HG02840 (cell line): ENCODE results near the gene MYPN.
"Not testable (repeated sequence)": the region's sequence is repeated elsewhere in the genome, so short reads cannot be mapped to it uniquely, and the experiment has no call there.

Experiments
- ATAC-seq: cut with Tn5 transposase; IDR thresholded peaks from one replicate; pipeline ENCODE4 v1.9.1; 2021; ENCODE audit warnings: mild to moderate bottlenecking, moderate library complexity, moderate number of reproducible peaks; ENCODE audit not compliant: unreplicated experiment, low FRiP score

Gene MYPN

DNA sequence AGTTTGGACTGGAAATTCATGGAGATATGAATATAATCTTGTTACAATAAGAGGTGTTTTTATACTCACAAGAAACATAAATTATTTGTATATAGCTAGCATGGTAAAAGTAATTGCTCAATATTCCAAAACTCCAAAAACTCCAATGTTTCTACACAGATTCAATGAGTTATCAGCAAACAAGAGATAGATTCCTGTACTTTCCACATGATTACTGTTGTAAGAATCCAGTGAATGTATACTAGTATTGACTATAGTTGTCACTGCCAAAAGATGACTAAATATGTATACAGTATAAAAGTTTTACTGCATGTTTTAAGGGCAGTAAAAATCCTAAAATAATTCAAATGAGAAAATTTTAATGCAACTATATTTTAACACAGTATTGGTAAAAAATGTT, 111.9 kb downstream of the MYPN start:
- ATAC-seq: no peak

DNA sequence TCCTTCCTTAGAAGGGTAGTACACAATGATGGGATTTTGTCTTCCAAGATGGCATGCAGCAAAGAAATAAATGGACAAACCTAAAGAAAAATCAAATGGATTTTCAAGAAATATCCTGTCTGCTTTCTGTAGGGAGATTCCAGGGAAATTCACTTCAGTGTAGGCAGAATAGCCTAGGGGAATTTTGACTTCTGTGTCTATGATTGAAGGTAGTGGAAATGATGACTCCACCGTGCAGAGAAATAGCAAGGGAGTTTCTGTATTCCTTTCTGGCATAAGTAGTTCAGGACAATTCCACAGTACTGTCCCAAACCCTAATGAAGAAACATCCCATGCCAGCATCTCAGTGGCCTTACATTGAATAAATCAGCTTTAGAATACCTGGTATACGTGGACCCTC, 113.1 kb downstream of the MYPN start:
- no peak for ATAC-seq

DNA sequence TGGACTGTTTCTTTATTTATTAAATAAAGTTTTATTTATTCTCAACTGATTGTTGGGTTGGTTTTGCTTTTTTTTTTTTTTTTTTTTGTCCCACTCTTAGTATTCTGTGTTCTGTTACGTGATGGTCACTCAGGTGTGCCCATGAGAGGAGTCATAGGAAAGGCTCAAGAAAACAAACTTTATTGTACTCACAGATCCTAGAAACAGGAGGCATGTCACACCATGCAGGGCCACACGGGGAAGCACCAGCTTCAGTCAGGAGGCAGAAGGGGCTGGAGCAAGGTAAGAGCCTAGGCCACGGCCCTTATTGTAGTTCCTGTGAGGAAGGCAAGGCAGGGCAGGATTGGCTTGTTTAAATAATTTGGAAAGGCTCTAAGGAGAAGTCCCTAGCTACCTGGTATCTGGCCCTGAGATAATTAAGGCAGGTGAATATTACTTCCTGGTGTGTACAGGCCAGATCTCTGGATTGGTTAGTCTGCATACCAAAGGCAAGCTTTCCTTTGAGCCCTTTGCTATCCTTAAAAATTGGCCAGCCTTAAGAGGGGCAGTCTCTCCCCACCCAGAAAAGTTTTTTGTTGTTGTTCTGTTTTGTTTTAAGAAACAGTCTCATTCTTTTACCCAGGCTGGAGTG, 114.4 kb downstream of the MYPN start:
- ATAC-seq: no peak

DNA sequence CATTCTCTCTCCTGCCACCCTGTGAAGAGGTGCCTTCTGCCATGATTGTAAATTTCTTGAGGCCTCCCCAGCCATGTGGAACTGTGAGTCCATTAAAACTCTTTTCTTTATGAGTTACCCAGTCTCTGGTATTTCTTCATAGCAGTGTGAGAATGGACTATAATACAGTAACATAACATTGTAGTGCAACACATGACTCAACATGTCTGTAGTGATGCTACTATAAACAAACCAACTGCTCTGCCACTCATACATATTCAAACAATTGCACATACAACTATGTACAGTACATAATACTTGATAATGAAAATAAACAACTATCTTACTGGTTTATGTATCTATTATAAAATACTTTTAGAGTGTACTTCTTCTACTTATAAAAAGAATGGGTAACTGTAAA, 115.5 kb downstream of the MYPN start:
- ATAC-seq: no peak

DNA sequence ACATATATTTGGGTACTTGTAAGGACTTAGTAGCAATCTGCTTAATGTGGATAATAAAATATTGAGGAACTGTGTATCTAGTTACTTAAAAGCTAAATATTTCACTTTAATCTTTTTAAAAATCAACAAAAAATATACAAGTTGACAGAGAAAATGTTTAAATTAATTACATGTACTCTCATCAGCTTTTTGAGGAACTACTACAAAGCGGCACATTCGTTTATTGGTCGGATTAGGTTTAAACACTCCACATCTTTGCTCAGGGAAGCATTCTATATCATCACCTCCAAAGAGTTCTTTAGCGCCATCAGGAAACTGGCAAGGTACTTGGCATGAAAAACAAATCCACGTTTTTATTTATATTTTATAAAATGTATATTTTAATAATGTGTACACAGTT, 121.0 kb downstream of the MYPN start:
- ATAC-seq: no peak

DNA sequence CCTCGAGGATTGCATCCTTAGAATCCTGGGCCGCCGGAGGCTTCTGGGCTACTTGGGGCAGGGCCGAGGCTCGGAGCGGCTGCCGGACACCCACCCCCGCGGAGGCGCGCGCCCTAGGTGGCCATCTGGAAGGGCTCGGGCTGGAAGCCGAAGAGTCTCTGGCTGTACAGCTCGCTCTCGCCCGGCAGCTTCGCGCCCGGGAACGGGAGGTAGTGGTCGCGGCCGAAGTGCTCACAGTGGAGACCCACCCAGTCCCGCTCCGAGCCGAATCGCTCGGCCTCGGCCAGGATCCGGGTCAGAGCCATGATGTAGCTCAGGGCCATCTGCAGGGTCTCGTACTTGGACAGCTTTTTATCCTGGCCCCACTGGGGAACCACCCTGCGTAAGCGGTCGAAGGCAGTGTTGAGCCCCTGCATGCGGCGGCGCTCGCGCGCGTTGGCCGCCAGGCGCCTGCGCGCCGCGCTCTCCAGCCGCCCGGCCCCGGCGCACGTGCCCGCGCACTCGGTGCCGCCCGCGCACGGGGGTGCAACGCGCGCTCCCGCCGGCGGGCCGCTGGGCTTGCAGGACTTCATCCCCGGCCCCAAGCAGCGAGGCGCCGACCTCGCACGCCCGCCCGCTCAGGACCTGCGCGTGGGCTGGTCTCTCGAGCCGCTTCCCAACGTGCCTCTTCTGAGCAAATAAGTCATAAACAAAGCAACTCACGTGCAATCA, 122.0 kb downstream of the MYPN start:
- ATAC-seq: peak; percentile 75

DNA sequence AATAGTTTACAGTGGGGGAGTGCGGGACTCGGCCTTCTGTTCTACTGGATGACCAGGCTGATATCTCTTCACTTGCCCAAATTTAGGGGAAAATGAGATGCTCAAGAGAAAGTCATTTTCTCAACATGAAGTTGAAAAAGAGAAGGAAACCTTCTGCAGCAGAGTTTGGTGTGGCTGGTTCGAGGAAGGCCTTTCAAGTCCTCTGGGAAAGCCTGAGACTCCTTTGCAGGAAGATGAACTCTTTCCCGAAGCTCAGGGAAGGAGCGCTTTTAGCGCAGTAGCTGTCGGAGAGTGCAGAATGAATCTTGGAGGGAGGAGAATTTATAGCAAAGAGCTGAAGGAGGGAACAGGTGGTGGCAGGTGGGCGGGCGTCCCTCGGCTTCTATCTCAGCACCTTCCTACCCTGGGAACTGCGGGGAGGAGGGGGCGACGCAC, 122.5 kb downstream of the MYPN start, which contains the start of gene ATOH7:
TSS of gene ATOH7 (minus strand) at position 297 of the 435 bp plus-strand sequence. CDS start 436 bp downstream, outside the sequence.
- no peak for ATAC-seq

DNA sequence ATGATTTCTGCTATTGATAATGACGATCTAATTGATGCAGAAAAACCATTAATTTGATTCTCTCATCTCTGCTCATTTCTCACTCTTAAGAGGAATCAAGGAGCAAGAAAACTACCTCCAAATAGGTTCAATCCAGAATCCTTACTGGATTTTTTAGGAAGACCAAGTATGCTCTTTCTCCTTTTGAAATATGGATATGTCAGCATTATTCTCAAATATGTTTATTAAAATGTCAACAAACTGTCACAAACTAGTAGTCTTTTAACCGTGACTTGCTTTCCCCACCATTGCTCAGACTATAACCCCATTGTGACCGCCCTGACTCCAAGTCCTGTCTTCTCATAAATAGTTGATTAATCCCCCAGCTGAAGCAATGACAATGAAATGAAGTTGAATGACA, 123.8 kb downstream of the MYPN start:
- ATAC-seq: no peak

DNA sequence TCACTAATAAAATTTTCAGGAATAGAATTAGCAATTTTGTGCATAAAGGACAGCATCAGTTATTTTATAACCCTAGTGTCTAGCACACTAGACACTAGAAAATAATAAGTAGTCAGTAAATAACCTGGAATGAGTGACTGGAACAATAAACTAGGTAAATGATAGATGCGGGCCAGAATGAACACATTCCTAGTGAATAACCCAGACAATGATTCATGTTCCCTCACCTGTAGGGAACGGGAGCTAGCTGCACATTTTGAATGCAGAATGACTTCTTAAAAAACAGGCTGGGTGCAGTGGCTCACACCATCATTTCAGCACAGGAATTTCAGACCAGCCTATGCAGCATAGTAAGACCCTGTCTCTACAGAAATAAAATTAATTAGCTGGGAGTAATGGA, 125.8 kb downstream of the MYPN start:
- no peak for ATAC-seq

DNA sequence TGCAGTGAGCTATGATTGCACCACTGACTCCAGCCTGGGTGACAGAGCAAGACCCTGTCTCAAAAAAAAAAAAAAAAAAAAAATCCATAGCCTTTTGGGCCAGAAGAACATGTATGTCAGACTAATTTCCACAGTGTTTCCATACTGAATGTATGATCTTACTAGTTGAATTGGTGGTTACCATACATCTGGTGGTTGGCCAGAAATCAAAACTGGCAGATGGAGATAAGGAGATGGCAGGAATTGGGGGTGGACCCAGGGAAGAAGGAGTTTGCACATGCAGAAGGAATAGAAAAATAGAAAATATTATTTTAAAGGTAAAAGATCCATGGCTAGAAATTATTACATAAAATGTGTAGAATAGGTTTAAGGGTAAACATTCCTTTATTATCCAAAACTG, 126.3 kb downstream of the MYPN start:
- no peak for ATAC-seq

DNA sequence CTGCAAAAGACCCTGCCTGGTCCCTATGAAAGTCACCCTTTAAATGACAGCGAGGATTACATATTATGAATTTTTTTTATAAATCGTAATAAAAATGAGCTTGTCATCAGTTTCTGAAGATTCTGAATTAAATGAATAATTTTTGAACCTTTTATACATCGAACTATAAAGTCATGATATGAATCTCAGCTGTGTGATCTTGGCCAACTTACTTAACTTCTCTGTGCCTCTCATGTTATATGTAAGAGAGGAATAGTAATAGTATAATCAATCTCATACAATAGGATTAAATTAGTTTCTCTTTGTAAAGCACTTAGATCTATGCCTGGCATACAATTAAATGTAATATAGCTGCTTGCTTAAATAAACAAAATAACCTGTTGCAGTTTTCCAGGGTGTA, 127.9 kb downstream of the MYPN start:
- ATAC-seq: no peak

DNA sequence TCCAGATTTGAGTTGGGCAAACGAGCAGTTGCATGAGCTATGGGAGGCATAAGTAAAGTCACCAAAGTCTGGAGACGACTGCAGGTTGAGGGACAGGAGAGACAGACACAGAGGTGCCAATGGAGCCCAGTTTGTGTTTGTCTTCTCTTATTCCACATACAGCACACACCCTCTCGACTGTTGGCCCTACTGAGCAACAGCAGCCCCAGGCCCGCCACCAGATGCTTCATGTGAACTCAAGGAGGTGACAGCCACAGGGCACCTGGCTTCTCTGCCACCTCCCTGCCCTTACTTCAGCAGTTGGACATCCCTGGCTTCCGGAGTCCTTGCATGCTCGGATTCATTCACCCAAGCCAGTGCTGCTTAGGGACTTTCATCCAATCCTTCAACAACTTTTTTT, 129.1 kb downstream of the MYPN start:
- no peak for ATAC-seq

DNA sequence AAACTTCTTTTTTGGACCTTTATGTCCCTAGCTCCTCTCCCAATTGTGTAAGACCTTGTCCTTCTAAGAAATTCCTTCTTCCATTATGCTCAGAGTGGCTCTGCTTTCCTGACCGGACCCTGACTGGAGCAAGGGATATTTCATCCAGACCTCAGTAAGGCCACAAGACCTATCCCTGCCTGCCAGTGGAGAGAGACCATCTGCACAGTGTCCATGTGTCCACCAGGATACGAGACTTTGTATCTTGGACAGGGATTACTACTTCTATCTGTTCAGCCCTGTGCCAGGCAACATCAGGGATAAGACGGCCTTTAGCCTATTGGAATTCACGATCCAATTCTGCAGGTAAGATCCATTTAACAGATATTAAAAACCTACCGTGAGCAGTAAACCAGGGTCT, 129.8 kb downstream of the MYPN start:
- no peak for ATAC-seq

DNA sequence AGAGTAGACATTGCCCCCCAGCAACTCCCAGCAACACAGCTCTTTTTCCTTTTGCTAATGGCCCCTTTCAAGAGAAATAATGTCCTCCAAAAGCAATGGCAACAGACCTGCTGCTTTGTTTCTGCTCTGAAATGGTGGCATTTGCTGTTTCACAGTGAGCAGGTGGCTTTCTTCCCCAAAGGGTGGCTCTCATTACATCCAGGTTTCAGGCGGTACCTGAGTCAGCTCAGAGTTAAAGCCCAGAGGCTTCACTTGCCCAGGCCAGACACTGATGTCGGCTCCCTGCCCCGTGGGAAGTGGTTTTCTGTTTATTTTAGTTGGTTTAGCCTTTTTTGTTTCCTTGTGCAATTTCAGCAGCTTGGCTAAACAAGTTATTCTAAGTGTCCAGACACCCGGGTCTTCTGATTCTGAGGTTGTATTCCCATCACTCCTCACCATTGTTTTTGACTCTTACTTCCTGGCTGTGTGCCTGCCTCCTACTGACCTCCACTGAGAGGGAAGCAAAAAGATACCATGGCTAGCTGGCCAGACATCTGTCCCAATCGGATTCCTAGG, 130.4 kb downstream of the MYPN start:
- ATAC-seq: no peak

DNA sequence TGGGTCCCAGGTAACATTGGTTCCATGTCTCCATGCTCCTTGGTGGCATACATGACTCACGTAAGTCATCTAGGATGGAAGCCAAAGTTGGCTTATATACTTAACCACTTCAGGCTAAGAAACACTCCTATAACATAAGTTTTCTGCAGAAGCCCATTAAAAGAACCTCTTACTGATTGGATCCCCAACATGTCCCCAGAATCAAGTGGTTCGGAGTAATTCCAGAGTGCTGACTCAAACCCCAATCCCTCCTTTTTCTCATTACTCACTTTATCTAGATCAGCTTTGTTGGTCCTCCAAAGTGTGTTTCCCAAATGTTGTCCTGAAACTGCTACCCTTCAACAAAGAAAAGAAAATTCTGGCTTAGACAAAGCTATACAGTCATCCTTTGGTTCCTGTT, 132.8 kb downstream of the MYPN start:
- no peak for ATAC-seq

DNA sequence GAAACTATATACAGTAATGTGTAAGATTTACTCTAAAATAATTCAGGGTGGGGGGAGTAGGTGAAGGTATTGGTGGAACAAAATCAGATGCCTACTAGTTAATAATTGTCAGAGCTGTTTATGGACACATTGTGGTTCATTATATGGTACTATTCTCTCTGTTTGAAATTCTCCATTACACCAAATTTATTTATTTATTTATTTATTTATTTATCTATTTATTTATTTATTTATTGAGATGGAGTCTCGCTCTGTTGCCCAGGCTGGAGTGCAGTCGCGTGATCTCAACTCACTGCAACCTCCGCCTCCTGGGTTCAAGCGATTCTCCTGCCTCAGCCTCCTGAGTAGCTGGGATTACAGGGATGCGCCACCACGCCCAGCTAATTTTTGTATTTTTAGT, 137.1 kb downstream of the MYPN start:
- not testable (repeated sequence) for ATAC-seq

DNA sequence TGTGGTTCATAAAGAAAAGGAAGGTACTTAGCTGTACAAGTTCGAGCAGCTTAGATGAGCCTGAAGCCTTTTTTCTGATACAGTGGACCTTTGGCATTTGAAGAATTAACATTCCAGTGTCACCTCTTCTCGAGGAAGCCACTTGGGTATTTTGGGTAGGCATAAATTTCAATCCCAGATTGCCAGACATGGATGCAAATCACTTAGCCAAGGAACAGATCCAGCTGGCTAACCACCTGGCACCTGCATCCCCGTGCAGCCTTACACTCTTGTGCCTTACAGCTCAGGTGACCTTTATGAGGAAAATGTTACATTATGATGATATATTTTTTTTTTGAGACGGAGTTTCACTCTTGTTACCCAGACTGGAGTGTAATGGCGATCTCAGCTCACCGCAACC, 138.6 kb downstream of the MYPN start:
- no peak for ATAC-seq

DNA sequence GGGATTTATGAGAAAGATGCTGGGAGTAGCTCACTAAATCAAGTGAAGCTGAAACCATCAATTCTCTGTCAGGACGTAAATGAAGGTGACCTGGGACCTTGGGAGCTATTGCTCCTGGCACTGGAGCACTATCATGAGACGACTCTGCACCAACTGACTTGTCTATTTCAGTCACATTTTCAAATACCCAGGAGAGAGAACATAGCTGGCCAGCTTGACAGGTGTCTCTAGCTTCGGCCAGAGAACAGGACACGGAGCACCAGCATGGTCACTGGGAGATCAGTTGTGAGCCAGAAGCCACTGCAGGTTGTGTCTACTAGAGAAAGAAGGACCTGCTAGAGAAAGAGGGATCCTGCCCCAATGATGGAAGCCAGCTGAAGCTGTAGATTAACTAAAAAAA, 140.0 kb downstream of the MYPN start:
- ATAC-seq: no peak

DNA sequence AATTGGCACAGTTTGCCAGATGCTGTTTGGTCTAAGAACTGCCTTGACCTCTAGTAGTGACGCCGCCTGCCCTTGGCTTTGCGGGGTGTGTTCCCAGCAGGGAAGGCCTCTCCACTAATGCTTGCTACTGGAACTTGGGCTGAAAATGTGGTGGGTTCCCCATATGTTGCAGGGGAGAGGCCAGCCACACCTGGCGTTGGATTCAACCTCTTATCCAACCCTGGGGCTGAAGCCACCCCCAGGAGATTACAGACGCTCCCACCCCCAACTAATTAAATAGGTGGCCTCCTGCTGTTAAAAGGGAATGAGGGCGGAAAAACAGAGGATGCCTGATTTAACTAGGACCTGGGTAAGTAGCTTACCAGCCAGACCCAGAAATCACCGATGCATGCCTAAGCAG, 141.9 kb downstream of the MYPN start:
- no peak for ATAC-seq

DNA sequence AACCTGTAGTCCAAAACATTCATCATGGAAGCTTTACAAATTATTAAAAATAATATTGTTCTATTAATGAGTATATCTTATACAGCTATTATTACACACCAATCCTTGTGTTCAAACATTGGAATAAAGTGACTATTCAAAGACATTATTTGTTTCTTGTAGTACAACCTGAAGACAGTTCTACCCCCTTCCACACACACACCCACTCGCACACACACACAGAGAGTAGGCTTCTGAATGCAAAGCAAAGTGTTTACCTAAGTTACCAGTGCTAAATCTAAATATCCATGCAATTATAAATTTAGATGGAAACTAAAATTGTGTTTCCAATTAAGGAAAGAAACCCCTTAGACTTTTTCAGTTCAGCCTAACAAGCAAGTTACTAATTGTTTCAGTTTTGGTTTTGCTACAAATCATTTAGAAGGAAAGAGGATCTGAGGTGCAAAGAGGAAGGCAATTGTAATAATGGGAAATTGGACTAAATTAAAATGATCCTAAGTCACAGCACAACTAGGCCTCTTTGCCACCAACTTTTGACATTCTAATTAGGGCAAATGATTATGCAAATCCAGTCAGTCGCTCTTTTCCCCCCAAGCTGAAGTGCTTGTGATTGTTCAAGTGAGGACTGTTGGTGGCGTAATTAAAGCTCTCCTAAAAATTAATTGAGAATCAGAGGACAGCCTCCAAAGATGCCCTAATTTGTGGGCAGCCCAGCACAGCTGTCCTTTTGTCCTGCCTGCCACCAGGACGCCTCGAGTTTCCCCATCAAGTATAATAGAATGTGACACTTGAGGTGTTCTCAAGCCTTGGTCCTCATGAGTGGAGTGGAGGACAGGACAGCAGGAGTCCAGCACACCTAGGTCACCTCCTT, 142.6 kb downstream of the MYPN start:
- ATAC-seq: no peak

DNA sequence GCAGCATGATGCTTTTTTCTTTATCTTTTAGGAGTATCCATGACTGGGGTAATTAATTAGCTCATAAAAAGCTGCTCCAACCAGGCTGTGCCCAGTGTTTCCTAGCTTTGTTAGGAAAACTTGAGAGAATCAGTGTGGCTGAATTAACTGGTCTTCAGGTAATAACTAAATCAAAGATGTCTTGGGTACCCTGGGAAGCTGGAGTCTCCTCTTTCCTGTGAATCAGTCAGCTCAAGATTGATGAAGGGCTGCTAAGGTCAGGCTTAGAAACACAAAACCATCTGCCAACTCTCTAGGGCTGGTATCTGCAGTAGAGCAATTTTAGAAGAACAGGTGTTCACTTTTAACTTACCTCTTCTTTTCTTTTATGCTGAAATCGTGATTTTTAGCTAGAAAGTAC, 144.1 kb downstream of the MYPN start:
- no peak for ATAC-seq
